HG02678 (cell line): ENCODE data around the gene DLG4.

ENCODE experiments used
- ATAC-seq: cut with Tn5 transposase; IDR thresholded peaks from one replicate; pipeline ENCODE4 v1.9.1; 2021; ENCODE audit warnings: mild to moderate bottlenecking, moderate library complexity; ENCODE audit not compliant: unreplicated experiment

The DLG4 gene

DNA sequence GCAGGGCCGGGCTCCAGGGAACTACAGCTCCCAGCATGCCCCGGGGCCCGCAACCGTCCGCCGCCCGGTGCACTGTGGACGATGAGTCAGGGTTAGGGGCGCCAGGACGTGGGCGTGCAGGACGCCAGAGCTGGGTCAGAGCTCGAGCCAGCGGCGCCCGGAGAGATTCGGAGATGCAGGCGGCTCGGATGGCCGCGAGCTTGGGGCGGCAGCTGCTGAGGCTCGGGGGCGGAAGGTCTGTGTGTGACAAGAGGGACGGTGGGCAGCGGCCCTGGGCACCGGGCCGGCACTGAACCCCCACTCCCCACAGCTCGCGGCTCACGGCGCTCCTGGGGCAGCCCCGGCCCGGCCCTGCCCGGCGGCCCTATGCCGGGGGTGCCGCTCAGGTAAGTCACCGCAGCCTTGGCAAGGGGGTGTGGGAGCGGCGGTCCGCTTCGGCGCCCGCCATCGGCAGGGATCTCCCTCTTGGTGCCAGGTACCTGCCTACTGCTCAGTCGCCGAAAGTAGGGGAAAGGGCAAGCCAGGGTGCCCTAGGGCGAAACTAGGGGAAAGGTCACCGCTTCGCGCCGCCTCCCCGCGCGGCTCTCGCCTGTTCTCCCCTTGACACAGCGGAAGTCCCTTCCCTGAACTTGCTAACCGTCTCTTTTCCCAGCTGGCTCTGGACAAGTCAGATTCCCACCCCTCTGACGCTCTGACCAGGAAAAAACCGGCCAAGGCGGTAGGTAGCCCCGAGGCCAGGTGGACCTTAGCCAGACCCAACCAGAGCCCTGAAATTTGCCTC, at the start of gene DLG4, which contains the start of gene ACADVL:
Gene DLG4 (minus strand): TSS at position 25 of the 781 bp plus-strand sequence.
Gene ACADVL (plus strand): TSS at position 127 of the 781 bp plus-strand sequence. CDS start 47 bp downstream, at position 174.
- peak; percentile 63 for ATAC-seq

- no peak for ATAC-seq
Observed at GRCh38 chr17:7266784-7267183, 47.1 kb upstream of the DLG4 start.

- ATAC-seq = no peak
Observed at GRCh38 chr17:7263801-7264078, 44.1 kb upstream of the DLG4 start.

DNA sequence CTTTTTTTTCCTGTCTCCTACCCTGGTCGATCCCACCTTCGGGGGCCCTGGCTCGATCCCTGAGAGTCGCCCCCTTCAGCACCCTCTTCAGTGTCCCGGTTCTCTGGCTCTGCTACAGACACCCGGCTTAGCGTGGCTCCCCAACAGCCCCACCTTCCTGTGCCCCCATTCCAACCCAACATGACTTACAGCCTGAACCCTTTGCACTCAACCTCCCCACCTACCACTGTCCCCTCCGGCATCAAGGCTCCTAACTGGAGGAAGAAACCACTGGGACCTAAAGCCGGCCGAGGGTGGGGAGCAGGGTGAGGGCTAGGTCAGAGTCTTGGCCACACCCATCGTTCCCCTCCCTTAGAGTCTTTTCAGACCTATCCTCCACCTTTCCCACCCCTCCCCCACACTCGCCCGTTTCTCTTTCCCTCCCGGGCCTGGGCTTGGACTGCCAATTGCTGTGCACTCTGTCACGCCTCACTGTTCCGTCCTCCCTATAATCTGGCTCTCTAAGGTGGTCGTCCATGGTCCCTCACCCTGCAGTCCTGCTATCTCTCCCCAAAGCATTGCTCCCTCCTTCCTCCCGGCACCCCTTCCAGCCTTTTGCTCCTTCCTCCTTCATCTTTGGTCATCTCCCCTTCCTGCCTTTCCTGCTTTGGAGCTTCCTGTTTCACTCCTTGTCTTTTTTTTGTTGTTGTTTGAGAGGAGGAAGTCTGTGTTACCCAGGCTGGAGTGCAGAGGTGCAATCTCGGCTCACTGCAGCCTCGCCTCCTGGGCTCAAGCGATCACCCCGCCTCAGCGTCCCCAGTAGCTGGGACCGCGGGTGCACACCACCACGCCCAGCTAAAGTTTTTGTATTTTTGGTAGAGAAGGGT, 43.5 kb upstream of the DLG4 start:
- ATAC-seq = no peak

DNA sequence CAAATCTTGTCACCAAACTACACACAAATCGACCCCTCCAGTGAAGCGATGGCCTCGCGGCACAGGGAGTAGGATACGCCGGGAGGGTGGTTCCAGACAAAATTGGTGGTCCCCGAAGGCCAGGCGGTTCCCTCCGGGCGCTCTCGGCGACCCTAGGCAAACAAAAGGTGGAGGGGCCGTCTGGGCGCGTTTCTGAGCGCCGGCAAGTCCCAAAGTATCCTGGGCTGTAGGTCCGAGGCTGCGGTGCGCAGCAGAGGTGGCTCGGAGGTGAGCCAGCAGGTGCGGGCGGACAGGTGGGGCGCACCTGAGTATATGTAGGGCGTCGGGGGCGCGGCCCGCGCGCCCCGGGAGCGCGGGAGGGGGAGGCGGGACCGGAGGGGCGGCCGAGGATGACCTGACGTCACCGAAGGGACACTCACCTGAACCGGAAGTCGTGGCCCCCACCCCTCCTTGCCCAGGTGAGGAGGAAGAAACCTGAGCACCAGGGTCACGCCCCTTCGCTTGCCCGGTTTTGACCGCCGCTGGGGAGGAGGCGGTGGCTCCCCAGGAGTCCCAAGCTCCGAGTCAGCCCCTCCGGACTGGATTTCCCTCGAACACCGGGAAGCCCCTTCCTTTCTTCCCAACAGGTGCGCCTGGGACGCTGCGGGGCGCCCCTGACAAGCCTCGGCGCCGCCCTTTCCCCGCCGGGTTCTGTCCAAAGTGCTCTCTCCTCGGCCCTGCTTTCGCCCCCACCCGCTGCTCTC, 42.7 kb upstream of the DLG4 start, which contains the start of gene CLDN7:
Gene CLDN7 (minus strand): TSS at position 287 of the 743 bp plus-strand sequence. CDS start 435 bp downstream, outside the sequence.
- no peak for ATAC-seq

DNA sequence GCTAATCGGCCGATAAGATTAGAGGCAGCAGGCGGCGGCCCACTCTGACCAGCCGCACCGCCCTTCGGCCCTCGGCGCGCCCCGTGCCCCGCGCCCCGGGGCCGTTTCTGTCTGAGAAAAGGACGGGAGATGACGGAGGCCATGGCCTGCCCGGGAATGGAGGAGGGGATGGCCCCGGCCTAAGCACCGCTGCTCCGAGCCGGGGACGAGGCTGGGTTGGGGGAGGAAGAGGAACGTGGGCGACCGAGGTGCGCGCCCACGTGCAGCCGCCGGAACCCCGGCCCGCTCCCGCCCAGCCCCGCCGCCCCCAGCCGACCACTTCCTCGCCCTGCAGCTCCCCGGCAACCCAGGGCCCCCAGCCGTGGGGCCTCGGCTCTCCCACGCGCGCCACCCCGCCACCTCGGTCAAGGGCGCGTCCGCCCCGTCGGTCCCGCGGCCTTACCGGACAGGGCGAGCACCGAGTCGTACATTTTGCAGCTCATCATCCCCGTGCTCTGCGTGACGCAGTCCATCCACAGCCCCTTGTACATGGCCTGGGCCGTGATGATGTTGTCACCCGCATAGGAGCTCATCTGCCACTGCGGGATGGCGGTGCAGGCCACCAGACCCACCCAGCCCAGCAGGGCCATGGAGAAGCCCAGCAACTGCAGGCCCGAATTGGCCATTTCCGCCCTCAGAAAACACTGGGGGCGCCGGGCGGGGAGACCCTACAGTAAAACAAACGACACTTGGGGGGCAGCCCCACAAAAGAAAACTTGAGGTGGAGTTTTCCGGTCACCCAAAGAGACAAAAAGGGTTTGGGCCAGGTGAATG, 41.9 kb upstream of the DLG4 start:
- no peak for ATAC-seq

DNA sequence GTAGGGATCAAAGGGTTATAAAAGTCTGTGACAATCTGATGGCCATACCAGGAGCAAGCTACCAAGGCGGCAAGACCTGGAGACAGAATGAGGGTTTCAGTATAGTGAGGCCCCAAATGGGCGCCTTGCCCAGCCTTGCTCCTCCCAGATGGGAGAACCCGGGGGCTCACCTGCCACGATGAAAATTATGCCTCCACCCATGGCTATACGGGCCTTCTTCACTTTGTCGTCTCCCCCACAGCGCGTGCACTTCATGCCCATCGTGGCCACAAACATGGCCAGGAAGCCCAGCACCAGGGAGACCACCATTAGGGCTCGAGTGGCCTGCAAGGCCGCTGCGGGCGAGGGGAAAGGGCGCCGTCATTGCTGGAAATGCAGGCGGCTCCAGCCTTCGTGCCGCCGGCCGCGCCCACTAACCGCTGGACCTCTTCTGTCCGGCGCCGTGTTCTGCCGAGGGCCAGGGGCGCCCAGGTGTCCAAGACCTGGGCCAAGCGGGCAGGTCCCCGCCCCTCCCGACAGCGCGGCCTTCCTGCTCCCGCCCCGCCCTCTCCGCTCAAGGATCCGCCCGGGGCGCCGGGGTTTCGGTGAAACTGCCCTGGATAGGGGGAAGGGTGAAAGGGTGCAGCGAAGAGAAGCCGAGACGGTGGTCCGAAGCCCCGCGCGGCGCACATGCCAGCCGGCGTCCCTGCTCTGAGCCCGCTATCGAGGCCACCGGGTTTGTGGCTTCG, 41.2 kb upstream of the DLG4 start:
- no peak for ATAC-seq

- no peak for ATAC-seq
Observed at GRCh38 chr17:7260151-7260550, 40.5 kb upstream of the DLG4 start.

DNA sequence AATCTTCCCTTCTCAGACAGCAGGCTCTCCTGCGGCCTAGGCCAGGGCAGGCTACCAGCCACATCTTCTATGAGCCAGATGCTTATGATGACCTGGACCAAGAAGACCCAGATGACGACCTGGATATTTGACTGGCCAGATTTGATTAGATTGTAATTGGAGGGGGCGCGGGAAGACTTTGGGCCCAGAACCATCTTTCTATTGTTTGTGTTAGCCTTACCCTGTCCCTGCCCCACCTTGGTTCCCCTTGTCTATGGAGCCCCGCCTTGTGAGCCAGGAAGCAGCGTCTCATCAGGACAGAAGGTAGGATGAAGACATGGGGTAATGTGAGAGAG, 39.9 kb upstream of the DLG4 start:
- ATAC-seq = no peak

DNA sequence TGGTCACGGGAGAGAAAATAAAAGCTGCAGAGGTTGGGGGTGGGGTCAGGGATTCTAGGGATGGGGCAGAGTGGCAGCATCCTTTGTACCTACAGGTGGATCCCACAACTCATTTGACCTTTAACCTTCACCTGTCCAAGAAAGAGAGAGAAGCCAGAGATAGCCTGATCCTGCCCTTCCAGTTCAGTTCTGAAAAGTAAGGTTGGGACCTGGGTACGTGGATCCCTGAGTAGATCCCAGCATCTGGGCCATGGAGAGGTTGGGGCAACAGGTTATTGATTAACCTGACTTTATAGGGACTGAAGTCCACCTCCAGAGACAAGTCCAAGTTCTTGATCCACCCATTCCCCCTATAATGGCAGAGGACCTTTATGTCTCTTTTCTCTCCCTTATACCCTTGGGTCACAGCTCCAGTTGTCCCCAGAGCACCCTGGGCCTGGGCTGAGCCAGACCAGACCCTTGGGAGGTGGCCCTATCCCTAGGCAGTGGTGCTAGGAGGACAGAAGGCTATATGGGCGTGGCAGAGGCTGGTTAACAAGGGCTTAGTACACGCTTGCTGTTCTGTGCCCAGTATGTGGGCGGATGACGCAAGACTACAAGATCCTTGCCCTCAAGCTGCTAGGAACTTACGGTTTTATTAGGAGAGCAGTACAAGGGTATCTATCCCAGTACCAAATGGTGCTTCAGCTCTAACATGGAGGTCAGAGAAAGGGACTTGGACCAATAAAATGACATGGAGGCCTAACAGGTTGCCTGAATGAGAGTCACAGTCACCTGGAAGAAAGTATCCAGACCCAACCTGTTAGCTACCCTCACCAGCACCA, 39.3 kb upstream of the DLG4 start:
- ATAC-seq = no peak

- ATAC-seq = no peak
Observed at GRCh38 chr17:7256766-7257456, 37.3 kb upstream of the DLG4 start.

GRCh38 chr17:7254511-7254910, 34.9 kb upstream of the DLG4 start:
- no peak for ATAC-seq

DNA sequence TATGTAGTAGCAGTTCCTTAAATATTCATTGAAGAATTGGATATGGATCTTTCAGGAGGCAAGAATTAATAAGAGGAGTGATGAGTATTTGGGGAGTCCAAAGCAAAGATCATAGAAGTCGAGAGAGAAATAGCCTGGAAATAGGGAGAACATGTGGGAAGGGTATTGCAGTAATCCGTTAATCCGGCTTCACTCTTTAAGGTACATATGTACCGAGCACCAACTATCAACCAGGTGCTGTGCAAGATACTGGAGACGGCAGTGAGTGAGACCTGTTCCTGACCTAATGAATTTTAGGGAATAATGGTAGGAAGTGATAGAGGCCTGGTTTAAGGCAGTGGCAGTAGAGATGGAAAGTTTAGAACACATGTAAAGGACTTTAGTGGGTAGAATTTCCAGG, 33.4 kb upstream of the DLG4 start:
- no peak for ATAC-seq

GRCh38 chr17:7252176-7253043, 32.8 kb upstream of the DLG4 start, which contains the start of gene ELP5:
Gene ELP5, plus strand, starts transcription at chr17:7252215. Its CDS starts 336 bp downstream, at chr17:7252551.
- ATAC-seq = peak; percentile 50

GRCh38 chr17:7251661-7252175, 32.1 kb upstream of the DLG4 start, which contains the start of gene CTDNEP1:
Gene CTDNEP1, minus strand, starts transcription at chr17:7251734. Its CDS starts 438 bp downstream, at chr17:7251296.
- peak; percentile 81 for ATAC-seq

DNA sequence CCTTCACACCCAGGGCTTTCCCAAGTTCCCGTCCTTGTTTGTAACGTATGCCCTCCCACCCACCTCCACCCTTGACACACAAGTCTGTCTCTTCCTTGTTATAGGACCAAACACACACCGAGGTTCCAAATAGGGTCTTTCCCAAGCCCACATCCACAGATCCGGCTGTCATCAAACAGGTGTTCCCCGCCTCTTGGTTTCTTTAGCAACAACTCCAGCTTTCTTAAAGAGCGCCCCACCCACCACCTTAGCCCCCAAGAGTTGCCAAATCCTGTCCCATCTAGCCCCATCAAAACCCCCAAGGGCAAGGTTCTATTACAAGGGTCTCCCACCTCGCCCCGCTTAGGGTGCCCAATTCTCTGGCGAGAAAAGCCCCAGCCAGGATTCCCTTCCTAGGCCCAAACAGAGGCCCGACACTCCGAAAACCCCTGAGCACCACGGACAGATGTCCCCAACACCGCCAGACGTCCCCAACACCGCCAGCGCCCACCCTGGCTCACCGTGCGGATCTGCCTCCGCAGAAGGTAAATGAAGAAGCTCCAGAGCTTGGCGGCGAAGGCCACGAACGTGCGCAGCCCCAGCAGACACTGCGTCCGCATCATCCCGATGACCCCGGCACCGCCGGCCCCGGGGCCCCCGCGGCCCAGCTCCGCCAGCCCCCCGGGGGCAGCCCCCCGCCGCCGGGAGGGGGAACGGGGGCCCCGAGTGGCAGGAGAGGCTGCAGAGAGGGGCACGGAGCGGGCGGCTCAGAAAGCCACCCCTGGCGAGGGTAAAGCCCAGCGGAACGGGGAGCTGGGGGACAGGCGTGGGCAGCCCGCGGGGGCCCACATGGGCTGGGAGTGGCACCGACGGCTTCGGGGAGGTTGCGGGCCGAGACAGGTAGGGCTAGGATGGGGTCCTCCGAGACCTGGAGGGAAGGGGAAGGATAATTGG, 31.3 kb upstream of the DLG4 start:
- no peak for ATAC-seq
